GM13977 (cell line): ENCODE measurements around the gene EIF3B.

Experiments
- DNase-seq: peaks from one replicate; pipeline ENCODE4 v3.0.0; 2012; ENCODE audit warnings: low spot score
- in situ Hi-C: fragments of 300-500 bp; cut with MboI; formaldehyde crosslinking; loops from one replicate; pipeline ENCODE4 v1.12.0; 2022; ENCODE audit warnings: low sequenced_read_pairs, low pct_unique_long_range_greater_than_20kb, mixed read lengths, inconsistent platforms; ENCODE audit not compliant: unreplicated experiment
- TF ChIP-seq, protein P1 (sequence below): IDR thresholded peaks from 2 replicates; pipeline ENCODE4 v1.5.1; 2012; ENCODE audit warnings: mild to moderate bottlenecking, control low read depth; ENCODE audit not compliant: insufficient read depth; ENCODE audit errors: extremely low read depth, missing control alignments

Gene EIF3B

DNA sequence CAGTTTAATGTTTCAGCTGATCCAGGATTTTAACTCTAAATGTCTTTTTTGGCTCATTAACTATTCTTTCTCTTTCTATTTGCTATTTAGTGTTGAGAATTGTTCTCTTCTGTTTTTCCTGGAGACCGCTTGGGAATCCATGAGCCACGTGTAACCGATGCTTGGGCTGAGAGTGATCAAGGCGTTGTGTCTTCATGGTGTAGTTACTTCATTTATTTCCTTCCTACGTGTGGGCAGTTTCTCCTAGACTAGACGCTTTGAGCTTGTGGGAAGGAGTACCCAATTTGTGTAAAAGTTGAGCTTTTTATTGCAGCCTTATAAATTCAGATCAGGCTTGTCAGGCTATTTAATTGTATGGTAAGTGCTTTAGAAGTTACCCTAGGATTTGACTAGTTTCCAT is 2.9 kb downstream of the EIF3B start:
- TF ChIP-seq, protein P1, sequence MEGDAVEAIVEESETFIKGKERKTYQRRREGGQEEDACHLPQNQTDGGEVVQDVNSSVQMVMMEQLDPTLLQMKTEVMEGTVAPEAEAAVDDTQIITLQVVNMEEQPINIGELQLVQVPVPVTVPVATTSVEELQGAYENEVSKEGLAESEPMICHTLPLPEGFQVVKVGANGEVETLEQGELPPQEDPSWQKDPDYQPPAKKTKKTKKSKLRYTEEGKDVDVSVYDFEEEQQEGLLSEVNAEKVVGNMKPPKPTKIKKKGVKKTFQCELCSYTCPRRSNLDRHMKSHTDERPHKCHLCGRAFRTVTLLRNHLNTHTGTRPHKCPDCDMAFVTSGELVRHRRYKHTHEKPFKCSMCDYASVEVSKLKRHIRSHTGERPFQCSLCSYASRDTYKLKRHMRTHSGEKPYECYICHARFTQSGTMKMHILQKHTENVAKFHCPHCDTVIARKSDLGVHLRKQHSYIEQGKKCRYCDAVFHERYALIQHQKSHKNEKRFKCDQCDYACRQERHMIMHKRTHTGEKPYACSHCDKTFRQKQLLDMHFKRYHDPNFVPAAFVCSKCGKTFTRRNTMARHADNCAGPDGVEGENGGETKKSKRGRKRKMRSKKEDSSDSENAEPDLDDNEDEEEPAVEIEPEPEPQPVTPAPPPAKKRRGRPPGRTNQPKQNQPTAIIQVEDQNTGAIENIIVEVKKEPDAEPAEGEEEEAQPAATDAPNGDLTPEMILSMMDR: no peak
- no peak for DNase-seq
- in situ Hi-C loops: no loop called here

- in situ Hi-C loops: no loop called here
- no peak for DNase-seq
Observed at GRCh38 chr7:2358968-2359527, 4.4 kb downstream of the EIF3B start.

GRCh38 chr7:2359610-2360009 is 5.0 kb downstream of the EIF3B start:
- TF ChIP-seq, protein P1: no peak
- DNase-seq: no peak
- in situ Hi-C loops: no loop called here

More at GRCh38 chr7:2358968-2359527, 4.4 kb downstream of the EIF3B start:
- TF ChIP-seq, protein P1: no peak

GRCh38 chr7:2360796-2361195 is 6.2 kb downstream of the EIF3B start:
- TF ChIP-seq, protein P1: no peak
- in situ Hi-C loops: no loop called here
- no peak for DNase-seq

DNA sequence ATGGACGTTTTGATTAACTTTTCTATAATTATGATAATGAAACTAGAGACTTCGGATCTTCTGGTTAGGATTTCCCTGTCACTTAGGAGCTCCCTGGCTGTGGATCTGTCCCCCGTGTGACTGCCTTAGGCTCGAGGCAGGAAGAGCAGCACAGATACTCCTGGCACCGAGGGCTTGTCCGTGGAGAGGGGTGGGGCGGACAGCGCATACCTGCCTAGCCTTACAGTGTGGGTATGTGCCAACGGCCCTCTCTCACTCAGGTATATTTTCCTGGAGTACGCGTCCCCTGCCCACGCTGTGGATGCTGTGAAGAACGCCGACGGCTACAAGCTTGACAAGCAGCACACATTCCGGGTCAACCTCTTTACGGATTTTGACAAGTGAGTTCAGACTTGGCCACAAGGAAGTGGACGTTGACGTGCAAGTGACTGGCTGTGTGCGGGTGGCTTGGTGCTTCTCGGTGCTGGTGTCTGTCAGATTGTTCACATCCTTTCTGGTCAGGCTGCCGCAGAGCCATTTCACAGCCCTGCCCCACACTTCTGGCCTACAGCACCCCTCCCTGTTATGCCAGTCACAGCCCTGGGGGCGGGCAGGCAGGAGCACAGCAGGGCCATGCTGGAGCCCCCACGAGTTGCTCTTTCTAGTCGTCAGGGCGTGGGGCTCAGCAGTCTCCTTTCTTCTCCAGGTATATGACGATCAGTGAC is 7.9 kb downstream of the EIF3B start:
- TF ChIP-seq, protein P1: no peak
- no peak for DNase-seq
- in situ Hi-C loops: no loop called here

DNA sequence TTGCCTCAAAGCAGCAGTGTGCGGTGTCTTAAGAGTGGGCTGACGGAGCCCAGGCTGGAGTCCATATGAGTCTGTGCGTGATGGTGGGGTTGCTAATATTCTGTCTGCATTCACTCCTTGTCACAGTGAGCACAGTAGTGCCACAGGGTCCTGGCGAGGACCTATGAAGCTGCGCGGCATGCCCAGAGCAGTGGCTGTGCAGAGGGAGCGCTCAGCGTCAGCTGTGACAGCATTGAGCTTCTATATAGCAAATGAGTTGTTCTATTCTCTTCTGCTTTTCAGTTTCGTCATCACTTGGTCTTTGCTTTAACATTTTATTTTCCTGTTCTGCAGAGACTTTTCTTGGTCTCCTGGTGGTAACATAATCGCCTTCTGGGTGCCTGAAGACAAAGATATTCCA is 14.5 kb downstream of the EIF3B start:
- in situ Hi-C loops: no loop called here
- DNase-seq: no peak
- TF ChIP-seq, protein P1: no peak

DNA sequence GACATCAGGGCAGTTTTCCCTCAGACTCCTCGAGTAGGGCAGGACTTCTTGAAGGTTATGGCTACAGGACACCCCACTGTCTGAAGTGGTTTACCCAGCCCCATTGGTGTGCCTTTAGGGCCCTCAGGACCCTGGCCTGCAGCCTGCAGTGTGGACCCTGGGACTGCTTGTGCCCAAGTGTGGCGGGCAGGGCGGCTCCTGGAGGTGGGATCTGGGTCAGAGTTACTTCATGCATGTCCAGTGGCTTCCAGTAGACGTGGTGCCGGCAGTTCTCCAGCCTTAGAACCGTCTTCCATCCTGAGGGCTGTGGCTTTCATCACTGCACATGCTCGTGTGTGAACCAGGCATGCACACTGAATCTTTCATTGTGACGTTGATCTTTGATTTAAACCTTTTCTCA is 16.7 kb downstream of the EIF3B start:
- TF ChIP-seq, protein P1: no peak
- in situ Hi-C loops: no loop called here
- no peak for DNase-seq
